DMS79 (cell line): ENCODE data around the gene PRKCE.
A peak's percentile ranks its signal among the peaks of the same experiment; 100 is the strongest.

Source experiments
- DNase-seq: peaks from one replicate; lab custom pipeline; 2025; lab: John Stamatoyannopoulos, UW

Gene PRKCE

GRCh38 chr2:45809205-45809604 is 157.7 kb downstream of the PRKCE start:
- DNase-seq, result no peak

DNA sequence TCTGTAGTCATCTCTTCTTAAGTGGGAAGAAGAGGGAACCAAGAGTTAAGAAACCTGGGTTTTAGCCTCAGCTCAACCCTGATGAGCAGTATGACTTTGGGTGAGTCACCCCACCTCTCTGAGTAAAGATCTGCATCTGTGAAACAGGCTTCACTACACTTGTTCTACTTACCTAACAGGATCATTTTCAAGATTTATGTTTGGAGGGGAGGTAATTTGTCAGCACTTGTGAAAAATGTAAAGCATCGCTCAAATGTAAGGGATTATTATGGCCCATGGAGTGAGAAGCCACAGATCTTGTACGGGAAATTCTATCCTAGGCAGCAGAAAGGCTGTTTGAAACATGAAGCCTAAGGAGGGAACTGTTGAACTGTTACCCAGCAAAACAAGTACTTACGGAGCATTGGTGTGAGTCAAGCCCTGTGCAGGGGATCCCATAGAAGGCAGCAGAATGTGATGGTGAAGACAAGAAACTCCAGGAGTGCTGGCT is 160.6 kb downstream of the PRKCE start:
- DNase-seq, result peak; percentile 16

DNA sequence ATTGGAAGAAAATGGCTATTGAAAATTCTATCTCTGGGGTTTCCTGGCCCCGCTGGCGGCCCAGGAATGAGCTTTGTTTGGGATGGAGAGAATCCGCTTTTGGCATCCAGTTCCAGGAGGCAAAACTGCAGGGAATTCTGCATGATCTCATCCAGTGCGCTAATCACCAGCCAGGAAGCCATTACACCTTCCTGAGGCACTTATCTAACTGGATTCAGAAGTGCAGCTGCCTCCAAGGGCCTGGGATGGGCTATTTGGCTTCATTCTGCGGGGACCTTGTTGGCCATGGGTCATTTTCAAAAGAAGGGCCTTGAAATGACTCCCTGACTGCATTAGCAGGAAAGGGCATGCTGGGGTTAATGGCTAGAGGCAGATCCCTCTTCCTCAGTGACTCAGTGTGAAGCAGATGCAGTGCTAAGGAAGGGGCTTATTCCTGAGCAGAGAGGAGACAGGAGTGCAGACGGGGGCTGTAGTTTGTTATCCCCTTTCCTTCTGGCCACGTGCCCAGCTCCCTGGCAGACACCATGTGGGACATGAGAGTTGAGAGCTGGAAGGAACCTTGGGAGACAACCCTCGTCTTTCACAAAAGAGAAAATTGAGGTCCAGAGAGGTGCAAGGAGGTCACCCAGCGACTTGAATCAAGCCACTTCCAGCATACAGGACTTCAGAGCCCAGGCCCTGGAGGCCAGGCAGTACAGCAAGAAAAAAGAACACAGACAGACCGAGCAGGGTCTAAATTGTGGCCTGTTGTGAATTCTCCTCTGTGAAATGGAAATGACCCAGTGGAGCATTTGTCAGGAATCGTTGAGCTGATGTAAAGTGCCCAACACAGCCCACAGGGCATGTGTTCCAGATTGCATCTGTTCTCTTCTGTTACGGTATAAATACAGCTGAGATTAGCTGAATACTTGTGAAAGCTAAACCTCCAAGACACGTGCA is 161.8 kb downstream of the PRKCE start:
- DNase-seq, result peak; percentile 90

- DNase-seq, result no peak
Observed at GRCh38 chr2:45814488-45814887, 163.0 kb downstream of the PRKCE start.

DNA sequence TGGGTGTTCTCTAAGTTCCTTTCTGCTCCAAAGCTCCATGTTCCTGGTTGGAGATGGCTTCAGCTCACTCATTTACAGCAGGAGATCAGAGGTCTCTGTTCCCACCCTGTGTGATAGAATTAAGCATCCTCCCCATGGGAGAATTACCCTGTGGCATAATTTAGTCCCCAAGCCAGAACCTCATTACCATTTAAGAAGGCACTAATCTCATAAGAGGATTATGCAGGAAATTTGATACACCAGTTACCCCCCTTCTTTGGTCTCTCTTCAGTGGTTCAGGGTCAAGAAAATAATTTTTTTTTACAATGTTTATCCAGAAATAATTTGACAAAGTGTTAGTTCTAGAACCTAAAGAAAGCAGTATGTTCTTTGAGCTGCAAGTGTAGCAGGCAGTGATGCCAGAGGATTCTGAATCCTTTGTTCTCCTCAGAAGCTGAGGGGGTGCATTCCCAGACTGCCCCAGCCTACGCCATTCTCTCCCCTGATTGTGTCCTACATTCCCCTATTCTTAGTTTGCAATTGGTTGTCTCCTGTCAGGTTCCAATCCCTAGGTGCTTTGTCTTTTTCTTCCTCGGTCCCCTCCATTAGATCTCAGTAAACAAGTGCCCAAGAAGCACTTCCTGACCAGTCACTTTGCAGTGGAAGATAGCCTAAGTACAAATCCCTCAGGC is 163.6 kb downstream of the PRKCE start:
- peak; percentile 47 for DNase-seq

DNA sequence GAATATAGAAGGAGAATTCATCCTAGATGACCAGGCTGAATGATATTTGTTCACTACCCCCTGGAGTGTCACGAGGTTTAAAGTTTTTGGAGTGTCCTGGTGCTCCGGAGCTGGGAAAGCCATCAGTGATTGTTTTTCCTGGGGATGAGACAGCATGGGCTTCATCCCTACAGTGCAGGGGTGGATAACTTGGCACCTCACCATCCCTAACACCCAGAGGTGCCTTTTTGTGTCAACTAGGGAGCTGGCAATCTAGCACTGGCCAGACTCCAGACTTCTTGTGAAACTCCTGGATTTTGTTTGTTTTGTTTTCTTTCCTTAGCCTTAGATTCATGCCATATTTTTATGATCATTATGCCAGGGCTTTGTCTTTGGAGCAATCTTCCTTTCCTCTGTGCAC is 164.8 kb downstream of the PRKCE start:
- no peak for DNase-seq

- DNase-seq, result peak; percentile 87
Observed at GRCh38 chr2:45818591-45818990, 167.1 kb downstream of the PRKCE start.

DNA sequence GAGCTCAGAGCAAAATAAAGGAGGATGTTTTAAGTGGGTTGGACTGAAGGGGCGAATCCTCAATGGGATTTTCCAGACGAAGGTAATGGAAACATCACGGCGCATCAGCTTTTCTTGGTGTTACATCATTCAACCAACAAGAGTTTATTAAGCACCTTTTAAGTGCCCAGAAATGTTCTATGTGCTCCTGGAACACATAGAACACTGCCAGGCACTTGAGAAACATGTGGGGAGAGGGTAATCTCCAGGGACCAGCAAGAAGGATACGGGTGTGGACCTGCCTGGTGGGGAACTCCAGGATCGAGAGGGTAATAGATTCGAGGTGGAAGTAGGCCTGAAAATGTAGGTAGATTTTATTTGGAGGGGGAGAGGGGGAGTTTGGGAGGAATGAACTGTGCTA is 168.6 kb downstream of the PRKCE start:
- no peak for DNase-seq

DNA sequence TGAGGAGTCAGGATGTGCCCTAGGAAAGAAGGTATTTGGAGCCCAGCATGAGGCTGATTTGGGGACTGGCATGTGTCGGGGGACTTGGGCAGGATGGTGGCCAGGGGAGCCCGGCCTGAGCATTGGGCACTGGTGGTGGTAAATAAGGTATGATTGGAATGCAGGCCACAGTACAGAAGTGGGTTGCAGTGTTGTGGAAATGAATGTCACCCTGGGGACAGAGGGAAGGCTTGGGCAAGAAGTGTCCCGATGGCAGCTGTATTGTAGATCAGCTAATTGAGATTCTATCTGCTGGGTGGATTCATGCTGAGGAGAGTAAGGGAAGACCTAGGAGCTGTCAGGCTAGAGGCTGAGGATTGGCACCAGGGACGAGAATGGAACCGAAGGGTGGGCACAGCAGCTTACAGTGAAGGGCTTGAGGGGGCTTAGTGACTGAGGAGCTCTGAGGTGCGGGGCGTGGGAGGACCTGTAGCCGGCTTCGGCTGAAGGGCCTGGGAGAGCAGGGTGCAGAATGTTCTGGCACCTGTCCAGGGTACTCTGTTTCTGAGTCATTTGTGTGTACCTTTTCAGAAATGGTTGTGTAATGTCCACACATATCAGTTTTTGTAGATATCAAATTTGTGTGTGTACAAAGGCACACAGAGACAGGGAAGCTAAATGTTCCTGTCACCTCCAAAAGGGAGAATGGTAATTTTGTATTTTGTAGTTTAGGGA is 170.2 kb downstream of the PRKCE start:
- peak; percentile 60 for DNase-seq

DNA sequence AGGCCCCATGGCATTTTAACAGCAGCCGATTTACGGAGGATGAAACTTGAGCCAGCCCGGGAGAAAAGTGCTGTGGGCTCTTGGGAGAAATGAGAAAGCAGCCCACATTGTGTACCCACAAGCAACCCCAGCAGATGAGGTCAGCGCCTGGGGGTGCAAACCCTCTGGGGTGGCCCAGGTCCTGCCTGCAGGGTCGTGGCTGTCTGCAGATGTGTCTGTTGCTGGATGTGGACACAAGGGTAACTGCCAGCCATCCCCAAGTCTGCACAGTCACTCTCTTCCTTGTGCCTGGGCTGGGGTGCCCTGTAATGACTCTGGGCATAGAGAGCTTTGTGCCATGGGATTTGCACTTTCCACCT is 170.8 kb downstream of the PRKCE start:
- DNase-seq, result no peak

- DNase-seq, result peak; percentile 76
Observed at GRCh38 chr2:45823723-45824206, 172.3 kb downstream of the PRKCE start.

DNA sequence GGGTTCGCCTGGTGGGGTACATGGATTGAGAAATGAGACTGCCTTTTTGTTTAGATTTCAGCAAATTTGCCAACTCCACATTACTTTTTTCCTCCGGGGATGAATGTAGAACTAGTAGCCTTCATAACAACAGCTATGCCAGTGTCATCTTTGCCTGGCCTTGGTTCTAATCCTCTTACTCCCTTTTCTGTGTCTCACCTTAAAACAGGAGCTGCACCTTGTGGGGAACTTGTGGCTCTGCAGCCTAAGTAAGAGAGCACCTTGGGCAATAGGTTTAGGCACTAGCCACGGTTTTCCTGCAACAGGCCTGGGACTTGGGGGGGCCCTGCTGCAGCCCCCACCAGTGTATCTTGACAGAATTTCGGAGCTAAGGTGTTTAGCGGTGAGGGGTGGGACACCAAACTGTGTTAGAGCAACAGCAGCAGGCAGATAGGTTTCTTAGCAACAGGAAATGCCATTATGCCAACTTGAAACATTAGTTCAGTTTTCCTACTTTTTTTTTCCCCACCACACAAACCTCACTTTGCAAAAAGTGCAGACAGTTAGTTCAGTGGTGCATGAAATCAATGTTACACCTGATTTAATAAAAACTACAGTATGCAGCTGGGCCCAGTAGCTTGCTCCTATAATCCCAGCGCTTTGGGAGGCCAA is 173.7 kb downstream of the PRKCE start:
- no peak for DNase-seq

DNA sequence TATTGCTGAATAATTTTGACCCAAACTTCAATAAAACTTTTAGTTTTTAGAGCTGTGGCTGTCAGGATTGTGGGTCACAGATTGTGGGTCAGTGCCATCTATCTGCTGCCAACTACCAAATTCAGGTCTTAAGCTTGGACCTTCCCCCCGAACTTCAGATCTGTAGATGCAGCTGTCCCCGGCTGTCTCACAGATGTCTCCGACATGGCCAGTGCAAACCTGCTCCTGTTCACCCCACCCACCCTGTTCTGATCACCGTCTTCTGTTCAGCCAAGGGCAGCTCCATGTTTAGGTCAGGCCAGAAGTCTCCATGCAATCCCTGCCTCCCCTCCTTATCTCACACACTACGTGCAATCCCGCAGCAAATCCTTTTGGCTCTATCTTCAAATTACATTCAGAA is 175.0 kb downstream of the PRKCE start:
- DNase-seq, result no peak

DNA sequence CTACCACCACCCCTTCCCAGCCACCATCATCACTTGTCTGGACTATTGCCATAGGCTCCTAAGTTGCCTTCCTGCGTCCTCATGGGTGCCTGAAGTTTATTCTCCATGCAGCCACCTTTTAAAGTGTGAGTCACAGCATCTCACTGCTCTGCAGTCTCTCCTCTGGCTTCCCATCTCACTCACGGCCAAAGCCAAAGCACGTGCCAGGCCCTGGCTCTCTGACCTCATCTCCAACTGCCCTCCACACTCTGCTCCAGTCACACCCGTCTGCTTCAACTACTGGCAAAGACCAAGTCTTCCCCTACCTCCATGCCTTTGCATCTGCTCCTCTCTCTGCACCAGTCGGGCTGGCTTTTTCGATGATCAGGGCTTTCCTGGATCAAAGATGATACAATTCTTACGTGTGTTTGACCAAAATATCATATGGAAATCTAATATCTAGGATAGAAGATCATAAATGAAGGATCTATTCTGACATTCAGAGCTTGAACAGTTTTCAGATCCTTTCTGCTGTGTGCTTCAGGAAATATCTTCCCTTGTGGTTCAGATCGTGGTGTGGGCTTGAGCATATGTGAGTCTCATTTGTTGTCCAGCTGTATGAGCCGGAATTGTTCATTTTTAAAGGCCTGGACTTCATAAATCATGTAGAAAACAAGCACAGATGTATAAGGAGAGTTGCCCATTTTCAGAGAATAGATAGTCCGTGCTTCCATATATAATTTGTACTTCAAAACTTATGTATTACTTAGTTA is 175.6 kb downstream of the PRKCE start:
- DNase-seq, result no peak

DNA sequence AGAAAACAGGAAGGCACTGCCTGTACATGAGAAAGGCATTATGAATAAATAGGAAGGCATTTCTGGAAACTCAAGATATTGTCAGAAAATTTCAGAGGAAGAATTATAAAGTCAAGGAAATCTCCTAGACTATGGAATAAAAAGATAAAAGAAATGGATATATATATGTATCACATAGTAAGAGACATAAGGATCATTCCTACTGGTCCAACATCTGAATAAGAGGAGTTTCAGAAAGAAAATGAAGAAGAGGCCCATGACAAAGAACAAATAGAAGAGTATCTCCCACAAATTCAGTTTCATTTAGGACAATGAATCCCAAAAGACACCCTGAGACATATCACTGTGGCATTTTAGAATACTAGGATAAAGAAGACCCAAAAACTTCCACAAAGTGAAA is 178.8 kb downstream of the PRKCE start:
- DNase-seq, result no peak

GRCh38 chr2:45833301-45833967 is 182.0 kb downstream of the PRKCE start:
- no peak for DNase-seq

- DNase-seq, result no peak
Observed at GRCh38 chr2:45833968-45834344, 182.5 kb downstream of the PRKCE start.

GRCh38 chr2:45834372-45834771 is 182.9 kb downstream of the PRKCE start:
- DNase-seq, result no peak

GRCh38 chr2:45834858-45835257 is 183.4 kb downstream of the PRKCE start:
- DNase-seq, result no peak

DNA sequence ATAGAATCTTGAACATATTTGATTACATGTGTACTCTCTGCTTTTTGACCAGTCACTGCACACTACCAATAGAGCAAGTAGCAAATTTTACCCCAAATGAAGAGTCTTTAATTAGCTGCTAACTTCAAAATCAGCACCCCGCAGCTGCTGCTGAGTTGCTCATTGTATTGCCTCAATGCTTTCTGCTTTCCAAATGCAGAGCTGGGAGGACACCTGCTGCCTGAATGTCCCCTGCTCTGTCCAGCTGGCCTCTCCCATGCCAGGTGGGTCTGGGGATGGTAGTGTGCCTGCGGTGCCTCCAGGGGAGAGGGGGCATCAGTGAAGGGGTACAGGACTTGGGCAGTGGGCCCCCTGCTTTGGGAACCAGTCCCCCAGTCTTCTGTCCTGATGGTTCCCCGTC is 184.8 kb downstream of the PRKCE start:
- no peak for DNase-seq

DNA sequence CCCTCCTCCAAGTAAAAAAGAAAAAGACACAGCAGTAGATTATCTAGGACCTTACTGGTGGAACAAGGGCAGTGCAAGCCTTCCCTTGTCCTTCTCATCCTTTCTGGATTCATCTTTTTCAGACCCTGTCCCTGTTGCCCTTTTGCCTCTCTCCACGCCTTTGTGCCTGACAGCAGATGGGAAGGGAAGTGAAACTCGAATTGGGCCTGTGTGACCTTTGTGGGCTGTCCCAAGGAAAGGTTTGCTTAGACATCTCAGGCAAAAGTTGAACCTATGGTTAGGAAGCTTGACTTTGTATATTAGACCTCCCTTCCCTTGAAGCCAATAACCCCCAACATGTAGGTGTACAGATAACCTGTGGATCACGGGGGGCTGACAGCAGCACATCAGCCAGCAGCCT is 185.3 kb downstream of the PRKCE start:
- DNase-seq, result no peak
